ENCODE results near the gene TIPIN.
"Not testable (repeated sequence)": the region's sequence is repeated elsewhere in the genome, so short reads cannot be mapped to it uniquely, and the experiment has no call there.

Gene TIPIN

DNA sequence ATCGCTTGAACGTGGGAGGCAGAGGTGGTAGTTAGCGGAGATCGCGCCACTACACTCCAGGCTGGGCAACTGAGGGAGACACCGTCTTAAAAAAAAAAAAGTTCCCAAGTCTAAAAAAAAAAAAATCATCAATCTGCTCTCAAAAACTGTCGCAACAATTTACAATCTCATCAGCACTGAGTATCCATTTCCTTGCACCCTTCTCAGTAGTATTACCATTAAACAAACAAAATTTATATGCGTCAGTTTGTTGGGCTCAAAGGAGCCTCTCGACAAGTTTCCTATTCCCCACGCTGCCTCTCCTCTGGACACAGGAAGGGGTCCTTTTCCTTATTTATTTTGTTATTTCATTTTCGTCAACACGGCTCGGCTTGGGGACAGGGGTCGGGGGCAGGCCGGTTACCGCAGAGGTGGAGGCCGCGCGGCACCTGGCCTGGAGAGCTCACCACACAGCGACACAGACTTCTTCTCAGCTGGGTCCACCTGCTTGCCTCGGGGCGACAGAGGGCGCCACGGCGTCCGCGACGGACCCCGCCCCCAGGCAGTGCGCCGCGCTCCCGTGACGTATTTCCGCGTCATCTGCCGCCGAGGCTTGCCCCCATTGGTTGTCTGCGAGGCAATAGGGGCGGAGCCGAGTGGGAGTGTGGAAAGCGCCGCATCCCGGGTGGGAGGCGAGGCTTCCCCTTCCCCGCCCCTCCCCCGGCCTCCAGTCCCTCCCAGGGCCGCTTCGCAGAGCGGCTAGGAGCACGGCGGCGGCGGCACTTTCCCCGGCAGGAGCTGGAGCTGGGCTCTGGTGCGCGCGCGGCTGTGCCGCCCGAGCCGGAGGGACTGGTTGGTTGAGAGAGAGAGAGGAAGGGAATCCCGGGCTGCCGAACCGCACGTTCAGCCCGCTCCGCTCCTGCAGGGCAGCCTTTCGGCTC is 30.0 kb upstream of the TIPIN start, which contains the start of gene MAP2K1:
Gene MAP2K1, plus strand, starts transcription at position 709 of the 920 bp plus-strand sequence. CDS start 436 bp downstream, outside the sequence.
- in situ Hi-C loops (cut with MboI; ENCODE audit: low sequenced_read_pairs): no loop called here

DNA sequence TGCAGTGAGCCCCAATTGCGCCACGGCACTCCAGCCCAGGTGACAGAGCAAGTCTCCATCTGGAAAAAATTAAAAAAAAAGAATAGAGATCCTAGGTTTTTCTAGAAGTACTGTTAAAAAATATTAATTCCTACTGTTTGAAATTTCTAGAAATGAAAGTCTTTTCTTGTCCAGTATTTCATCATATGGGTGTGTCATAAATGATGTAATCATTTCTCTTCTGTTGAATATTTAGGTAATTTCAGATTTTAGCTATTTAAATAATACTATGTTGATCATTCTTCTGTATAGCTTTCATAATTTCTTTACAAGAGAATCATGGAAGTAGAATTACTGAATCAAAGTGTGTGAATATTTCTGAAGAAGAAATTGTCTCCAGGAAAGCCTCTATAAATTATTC is 24.9 kb upstream of the TIPIN start:
- in situ Hi-C loops (cut with MboI; ENCODE audit: low sequenced_read_pairs): not testable (repeated sequence)

DNA sequence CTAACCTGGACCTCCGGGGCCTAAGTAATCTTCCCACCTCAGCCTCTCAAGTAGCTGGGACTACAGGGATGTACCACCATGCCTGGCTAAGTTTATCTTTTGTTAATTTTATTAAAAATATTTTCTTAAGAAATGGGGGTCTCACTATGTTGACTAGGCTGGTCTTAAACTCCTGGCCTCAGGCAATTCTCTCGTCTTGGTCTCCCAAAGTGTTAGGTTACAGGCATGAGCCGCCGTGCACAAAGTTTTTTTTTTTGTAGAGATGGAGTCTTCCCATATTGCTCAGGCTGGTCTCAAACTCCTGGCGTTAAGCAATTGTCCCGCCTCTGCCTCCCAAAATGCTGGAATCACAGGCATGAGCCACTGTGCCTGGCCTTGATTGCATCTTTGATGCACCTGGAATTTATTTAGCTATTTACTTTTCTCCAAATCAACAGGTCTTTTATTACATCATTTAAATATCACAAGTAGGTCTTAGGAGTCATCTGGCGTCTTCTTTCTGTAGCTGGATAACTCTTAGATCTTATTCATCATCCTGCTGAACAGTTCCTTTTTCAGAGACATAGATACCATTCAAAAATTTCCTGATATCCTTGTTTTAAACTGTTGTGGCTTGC is 22.4 kb upstream of the TIPIN start:
- in situ Hi-C loops (cut with MboI; ENCODE audit: low sequenced_read_pairs): no loop called here

DNA sequence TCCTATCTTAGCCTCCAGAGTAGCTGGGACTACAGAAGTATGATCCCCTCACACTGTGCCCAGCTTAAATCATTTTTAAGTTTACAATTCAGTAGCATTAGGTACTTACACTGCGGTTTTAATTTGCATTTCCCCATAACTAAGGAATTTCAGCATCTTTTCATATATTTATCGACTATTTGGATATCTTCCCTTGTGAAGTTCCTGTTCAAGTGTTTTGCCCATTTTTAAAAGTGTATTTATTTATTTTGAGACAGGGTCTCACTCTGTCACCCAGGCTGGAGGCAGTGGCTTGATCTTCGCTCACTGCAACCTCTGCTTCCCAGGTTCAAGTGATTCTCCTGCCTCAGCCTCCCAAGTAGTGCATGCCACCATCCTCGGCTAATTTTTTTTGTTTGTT is 17.7 kb upstream of the TIPIN start:
- in situ Hi-C loops (cut with MboI; ENCODE audit: low sequenced_read_pairs): no loop called here

DNA sequence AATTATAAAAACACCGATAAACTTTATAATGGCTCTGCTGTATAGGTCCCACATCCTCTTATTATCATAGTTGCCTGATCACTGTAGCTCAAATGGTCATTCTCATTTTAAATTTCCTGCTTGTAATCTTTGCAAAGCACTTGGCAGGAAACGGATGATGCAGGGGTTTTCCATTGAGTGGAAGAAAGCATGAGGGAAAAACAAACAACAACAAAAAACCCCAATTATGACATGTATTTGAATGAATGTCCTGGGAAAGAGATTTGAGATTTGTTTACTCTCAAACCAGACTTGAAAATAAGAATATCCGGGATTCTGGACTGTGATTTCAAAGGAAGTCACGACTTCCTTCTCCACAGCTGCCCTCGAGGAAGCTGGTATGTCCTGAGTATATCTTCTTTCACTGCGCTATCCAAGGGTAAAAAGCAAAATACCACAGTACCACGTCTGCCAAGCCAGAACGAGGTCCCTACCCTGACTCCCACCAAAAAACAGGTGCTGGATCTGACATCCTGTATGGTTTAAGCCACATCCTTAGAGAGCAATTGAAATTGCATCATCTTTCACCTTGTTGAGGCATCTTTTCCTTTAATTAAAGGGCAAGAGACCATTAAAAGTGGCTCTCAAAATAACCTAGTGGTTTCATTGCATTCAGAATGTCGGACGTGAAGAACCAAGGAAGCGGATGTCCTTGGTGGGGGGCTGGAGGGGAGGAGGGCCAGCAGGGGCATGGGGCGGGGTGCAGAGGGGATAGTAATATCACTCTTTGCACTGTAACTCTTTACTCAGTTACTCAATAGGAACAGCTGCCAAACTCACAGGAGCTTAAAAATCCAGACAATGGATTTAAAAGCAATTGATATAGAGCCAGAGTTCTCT is 13.5 kb upstream of the TIPIN start:
- in situ Hi-C loops (cut with MboI; ENCODE audit: low sequenced_read_pairs): no loop called here

DNA sequence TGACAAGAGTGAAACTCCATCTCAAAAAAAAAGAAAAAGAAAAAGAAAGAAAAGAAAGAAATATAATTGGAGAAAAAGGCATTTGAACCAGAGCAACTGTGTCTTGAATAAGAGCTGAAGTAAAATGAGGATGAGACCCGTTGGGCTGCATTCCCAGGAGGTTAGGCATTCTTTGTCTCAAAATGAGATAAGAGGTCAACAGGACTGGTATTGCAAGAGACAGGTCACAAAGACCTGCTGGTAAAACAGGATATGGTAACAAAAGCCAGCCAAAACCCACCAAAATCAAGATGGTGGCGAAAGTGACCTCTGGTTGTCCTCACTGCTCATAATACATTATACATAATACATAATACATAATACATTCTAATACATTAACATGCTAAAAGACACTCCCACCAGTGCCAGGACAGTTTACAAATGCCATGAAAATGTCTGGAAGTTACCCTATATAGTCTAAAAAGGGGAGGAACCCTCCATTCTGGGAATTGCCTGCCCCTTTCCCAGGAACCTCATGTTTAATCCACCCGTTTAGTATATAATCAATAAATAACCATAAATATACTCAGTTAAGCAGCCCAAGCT is 8.6 kb upstream of the TIPIN start:
- in situ Hi-C loops (cut with MboI; ENCODE audit: low sequenced_read_pairs): no loop called here

DNA sequence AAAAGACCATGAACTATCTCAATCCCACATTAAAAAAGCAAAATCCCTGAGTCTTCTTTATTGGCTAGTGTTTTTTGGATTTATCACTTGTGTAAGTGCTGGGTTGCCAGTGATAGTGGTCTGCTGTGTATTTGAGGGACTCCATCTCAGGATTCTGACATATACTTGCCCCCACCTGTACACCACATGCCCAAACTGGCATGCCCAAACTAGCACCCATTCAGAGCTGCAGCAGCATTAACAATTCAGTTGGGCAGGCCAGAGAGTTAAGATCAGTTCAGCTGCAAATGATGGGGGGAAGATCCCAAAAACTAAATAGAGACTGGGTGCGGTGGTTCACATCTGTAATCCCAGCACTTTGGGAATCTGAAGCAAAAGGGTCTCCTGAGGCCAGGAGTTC is 6.3 kb upstream of the TIPIN start:
- in situ Hi-C loops (cut with MboI; ENCODE audit: low sequenced_read_pairs): no loop called here

DNA sequence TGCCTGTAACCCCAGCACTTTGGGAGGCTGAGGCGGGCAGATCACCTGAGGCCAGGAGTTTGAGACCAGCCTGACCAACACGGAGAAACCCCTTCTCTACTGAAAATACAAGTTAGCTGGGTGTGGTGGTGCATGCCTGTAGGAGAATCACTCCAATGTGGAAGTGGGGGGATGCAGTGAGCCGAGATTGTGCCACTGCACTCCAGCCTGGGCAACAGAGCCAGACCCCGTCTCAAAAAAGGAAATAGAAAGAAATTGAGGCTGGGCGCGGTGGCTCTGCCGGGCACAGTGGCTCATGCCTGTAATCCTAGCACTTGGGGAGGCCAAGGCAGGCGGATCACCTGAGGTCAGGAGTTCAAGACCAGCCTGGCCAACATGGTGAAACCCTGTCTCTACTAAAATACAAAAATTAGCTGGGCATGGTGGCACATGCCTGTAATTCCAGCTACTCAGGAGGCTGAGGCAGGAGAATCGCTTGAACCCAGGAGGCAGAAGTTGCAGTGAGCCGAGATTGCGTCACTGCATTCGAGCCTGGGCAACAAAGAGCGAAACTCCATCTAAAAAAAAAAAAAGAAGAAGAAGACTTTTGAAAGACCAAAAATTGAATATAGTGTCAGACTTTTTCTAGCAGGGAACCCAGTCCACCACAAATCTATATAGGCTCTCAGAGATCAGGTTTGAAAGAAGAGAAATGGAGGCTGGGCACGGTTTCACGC is 5.4 kb upstream of the TIPIN start:
- in situ Hi-C loops (cut with MboI; ENCODE audit: low sequenced_read_pairs): not testable (repeated sequence)

DNA sequence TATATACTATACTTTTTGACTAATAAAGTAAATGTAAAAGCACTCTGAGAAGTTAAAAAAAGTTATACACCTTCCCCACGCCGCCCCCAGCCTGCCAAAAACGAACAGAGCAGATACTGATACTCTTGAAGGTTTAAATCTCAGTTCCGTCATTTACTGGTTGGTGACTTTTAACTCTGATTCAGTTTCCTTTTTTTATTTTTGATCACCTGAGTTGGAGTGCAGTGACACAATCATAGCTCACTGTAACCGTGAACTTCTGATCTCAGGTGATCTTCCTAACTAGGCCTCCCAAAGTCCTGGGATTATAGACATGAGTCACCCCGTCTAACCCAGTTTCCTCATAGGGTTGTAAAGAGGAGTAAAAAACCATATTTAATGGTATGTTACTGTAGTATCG is 3.3 kb upstream of the TIPIN start:
- in situ Hi-C loops (cut with MboI; ENCODE audit: low sequenced_read_pairs): loop anchor here (10.0 kb wide), 1 partner anchor 135 kb away; the partner anchor contains the start of gene SNAPC5

DNA sequence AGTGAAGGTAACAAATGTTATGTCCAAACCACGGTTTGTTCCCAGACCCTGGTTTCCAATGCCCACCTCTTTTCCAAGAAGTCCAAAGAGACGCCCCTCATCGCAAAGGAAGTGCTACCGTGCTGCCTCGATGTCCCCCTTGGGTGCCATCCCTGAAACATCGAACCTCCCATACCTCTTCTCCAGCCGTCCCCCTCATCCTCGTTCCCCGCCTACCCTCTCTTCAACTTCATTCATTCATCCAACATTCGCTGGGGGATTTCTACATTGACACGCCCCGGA is 467 bp downstream of the TIPIN start:
- in situ Hi-C loops (cut with MboI; ENCODE audit: low sequenced_read_pairs): loop anchor here (10.0 kb wide), 1 partner anchor 139 kb away; the partner anchor contains the start of gene SNAPC5

DNA sequence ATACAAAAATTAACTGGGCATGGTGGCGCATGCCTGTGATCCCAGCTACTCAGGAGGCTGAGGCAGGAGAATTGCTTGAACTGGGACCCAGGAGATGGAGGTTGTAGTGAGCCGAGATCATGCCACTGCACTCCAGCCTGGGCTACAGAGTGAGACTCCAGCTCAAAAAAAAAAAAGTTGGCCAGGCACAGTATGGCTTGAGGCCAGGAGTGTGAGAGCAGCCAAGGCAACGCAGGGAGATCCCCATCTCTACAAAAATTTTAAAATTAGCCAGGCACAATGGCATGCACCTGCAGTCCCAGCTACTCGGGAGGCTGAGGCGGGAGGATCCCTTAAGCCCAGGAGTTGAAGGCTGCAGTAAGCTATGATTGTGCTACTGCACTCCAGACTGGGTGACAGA is 8.0 kb downstream of the TIPIN start:
- in situ Hi-C loops (cut with MboI; ENCODE audit: low sequenced_read_pairs): not testable (repeated sequence)

DNA sequence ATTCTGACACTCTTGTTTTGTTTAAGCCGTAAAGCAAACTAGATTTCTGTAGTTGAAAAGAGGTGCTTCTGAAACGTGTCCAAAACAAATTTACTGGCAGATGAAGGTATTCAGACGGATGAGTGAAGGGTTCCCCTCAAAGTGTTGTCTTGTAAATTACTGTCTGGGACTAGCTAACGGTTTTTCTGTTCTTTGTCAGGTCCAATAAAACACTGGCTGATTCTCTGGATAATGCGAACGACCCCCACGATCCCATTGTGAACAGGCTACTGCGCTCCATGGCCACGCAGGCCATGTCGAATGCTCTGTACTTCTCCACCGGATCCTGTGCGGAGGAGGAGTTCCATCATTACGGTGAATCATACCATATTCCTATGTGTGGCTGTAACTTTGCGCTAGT is 27.7 kb downstream of the TIPIN start:
- in situ Hi-C loops (cut with MboI; ENCODE audit: low sequenced_read_pairs): no loop called here

DNA sequence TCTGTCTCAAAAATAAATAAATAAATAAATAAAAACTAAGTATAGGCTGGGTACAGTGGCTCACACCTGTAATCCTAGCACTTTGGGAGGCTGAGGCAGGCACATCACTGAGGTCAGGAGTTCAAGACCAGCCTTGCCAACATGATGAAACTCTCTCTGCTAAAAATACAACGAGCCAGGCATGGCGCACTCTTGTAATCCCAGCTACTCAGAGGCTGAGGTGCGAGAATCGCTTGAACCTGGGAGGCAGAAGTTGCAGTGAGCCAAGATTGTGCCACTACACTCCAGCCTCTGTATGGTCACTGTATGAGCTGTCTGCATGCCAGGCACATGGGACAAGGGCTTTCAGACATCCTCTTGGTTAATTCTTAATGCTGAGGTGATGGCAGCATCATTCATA is 28.7 kb downstream of the TIPIN start:
- in situ Hi-C loops (cut with MboI; ENCODE audit: low sequenced_read_pairs): no loop called here

DNA sequence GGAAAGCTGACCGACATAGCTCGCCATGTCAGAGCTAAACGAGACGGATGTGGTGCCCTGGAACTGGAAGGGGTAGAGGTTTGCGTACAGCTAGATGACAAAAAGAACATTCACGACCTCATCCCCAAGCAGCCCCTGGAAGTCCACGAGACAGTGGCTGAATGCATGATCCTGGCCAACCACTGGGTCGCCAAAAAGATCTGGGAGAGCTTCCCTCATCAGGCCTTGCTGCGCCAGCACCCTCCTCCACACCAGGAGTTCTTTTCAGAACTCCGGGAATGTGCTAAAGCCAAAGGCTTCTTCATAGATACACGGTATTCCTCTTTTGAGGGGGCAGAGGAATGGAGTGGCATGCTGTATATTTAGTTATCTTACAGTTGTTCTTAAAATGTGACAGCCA is 30.4 kb downstream of the TIPIN start:
- in situ Hi-C loops (cut with MboI; ENCODE audit: low sequenced_read_pairs): no loop called here

DNA sequence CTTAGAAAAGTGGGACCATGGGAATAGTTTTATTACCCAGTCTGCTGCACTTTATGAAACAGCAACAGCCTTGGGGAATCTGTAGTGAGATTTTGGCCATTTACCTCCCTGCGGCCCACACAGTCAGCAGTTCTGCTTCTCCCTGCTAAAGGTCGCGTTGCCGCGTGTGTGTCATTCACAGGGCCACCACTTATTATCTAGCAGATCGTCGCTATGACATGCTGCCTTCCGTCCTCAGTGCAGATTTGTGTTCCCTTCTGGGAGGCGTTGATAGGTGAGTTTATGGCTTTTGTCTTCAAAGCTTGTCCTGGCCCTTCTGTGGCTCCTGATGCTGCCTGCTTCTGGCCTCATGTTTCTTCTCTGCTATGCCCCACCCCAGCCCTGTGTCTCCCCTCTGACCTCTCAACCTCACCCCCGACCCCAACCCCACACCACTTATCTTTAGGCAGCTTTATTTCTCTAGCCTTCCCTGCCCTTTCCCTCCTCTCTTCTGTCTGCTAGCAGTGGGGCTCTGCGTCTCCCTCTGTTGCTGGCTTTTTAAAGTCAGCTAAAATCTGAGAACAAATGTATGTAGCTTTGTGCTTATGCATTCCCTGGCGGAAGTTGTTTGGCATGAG is 33.1 kb downstream of the TIPIN start:
- in situ Hi-C loops (cut with MboI; ENCODE audit: low sequenced_read_pairs): no loop called here

DNA sequence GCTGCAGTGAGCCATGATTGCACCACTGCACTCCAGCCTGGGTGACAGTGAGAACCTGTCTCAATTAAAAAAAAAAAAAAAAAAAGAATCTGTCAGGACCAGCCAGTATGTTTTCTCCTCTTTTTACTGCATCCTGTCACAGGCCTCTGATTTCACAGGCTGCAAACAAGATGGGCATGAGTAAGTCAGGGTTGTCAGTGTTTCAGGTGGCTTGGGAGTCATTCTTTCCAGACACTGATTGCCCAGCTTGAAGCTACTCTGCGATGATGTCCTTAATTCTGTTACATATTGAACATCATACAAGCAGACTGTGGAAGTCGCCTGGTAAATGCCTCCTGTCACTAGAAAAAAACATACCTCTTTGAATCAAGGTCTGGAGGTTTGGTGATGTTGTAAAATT is 44.3 kb downstream of the TIPIN start:
- in situ Hi-C loops (cut with MboI; ENCODE audit: low sequenced_read_pairs): no loop called here

DNA sequence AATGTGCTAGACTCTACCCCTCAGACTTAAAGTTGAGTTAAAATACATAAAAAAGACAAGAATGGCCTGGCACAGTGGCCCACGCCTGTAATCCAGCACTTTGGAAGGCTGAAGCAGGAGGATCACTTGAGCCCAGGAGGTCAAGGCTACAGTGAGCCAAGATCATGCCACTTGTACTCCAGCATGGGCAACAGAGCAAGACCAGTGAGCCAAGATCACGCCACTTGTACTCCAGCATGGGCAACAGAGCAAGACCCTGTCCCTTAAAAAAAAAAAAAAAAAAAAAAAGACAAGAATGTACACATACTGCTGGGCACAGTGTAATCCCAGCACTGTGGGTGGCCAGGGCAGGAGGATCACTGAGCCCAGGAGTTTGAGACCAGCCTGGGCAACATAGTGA is 45.7 kb downstream of the TIPIN start:
- in situ Hi-C loops (cut with MboI; ENCODE audit: low sequenced_read_pairs): no loop called here

DNA sequence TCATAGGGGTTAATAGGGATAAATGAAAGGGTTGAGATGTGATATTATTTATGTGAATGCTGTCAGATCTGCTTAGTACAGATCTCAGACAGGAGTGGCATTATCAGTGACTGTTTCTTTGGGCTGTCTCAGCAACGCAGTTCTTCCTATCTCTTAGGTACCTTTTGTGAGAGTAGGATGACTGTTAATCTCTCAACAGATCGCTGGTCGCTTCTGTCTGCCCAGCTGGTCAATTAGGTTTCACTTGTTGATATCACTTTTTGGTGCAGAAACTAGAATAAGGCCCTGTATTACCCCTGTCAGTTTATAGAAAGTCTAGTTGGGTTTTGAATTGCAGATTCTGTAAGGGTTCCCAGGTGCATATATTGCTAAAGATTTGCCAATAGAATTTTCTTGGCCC is 46.7 kb downstream of the TIPIN start:
- in situ Hi-C loops (cut with MboI; ENCODE audit: low sequenced_read_pairs): no loop called here

DNA sequence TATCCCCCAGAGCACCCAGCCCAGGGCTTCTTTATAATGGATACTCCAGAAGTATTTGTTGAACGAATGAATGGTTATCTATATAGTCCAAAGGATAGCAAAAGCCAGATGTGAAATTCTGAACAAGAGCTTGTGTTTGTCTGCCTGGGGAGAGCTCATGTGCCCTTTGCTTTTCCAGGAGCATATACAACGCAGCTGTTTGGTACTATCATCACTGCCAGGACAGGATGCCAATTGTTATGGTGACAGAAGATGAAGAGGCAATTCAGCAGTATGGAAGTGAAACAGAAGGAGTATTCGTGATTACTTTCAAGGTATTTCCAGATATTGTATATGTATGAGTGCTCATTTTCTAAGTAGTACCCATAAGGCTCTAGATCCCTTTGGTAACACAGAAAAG is 48.0 kb downstream of the TIPIN start:
- in situ Hi-C loops (cut with MboI; ENCODE audit: low sequenced_read_pairs): no loop called here

DNA sequence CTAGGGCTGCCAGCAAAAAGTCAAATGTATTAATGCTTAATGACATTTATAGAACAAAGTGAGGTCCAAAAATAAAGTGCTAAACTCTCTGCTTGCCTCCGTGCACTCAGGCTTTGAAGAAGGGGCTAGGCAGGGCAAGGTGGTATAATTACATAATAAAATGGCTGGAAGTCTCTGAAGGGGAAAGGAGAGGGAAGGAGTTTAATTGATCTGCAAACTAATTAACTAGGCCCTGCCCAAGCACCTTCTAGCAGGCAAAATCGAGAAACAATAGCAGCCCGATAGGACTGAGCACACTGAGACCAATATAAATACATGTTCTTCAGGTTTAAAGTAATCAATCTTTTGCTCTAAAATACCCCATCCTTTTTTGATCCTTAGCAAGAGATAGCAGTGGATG is 50.1 kb downstream of the TIPIN start:
- in situ Hi-C loops (cut with MboI; ENCODE audit: low sequenced_read_pairs): no loop called here

Data from HL-60/S4 (cell line).